Thyroid gland (tissue), 4 donors: ENCODE data around the gene MYO5C.

Source experiments
- CTCF ChIP-seq, 6 experiments: fragments of 200-600 bp in 3 of 6; fragments of 450-650 bp in 3 of 6; sonication (generic) in 3 of 6; IDR thresholded peaks; one replicate each; pipeline ENCODE4 v1.5.1; 2016 to 2019; ENCODE audit warnings: antibody characterized with exemption in 6 of 6, mild to moderate bottlenecking in 2 of 6, inconsistent platforms in 1 of 6, moderate library complexity in 1 of 6
- POLR2A ChIP-seq, 2 donors: fragments of 450-650 bp; IDR thresholded peaks; one replicate each; pipeline ENCODE4 v1.6.1; 2017; ENCODE audit warnings: antibody characterized with exemption in 2 of 2, mild to moderate bottlenecking in 2 of 2, moderate library complexity in 1 of 2

- peak in 1 of 6 experiments; percentile 22 for TF ChIP-seq CTCF (IDR thresholded peaks at IDR 0.05)
- TF ChIP-seq POLR2A (IDR thresholded peaks at IDR 0.05) = no peak
These were observed 36.1 kb upstream of the MYO5C start for GRCh38 chr15:52331490-52332240.
